HL-60 (cell line): Measurements from ENCODE around the gene TMEM250.

Experiments
- DNase-seq, 2 experiments: peaks; one replicate each; pipeline ENCODE4 v3.0.0-alpha.2; 2010 to 2020; ENCODE audit warnings: low read depth in 1 of 2, low spot score in 1 of 2
- H3K27ac ChIP-seq: fragments of 250-450 bp; sonication (Bioruptor Pico); replicated peaks from 2 replicates; pipeline ENCODE4 v1.5.1; 2020; ENCODE audit warnings: mild to moderate bottlenecking, moderate library complexity
- H3K27me3 ChIP-seq: fragments of 250-450 bp; sonication (Bioruptor Pico); 2 replicates; pipeline ENCODE4 v1.5.1; 2021; ENCODE audit warnings: mild to moderate bottlenecking, moderate library complexity; ENCODE audit not compliant: insufficient read depth, poor library complexity, severe bottlenecking
- H3K4me3 ChIP-seq: replicated peaks from 2 replicates; pipeline ENCODE4 v1.5.1; 2011; ENCODE audit warnings: mild to moderate bottlenecking, control low read depth, low read length; ENCODE audit not compliant: insufficient read depth
- CTCF ChIP-seq: IDR thresholded peaks from one replicate; pipeline ENCODE4 v1.5.1; 2011; ENCODE audit warnings: low read length, control low read depth, inconsistent platforms; ENCODE audit not compliant: insufficient read depth
- GABPA ChIP-seq: IDR thresholded peaks from 2 replicates; pipeline ENCODE4 v1.6.1; 2012; ENCODE audit warnings: low read depth
- POLR2AphosphoS5 ChIP-seq: IDR thresholded peaks from 2 replicates; pipeline ENCODE4 v1.6.1; 2012; ENCODE audit warnings: low read depth
- REST ChIP-seq: IDR thresholded peaks from 2 replicates; pipeline ENCODE4 v1.6.1; 2012; ENCODE audit warnings: low read depth; ENCODE audit not compliant: insufficient replicate concordance
- SPI1 ChIP-seq: IDR thresholded peaks from 2 replicates; pipeline ENCODE4 v1.6.1; 2012; ENCODE audit warnings: low read depth, mild to moderate bottlenecking, borderline replicate concordance

The TMEM250 gene

GRCh38 chr9:136119883-136120393 lies 1.3 kb upstream of the TMEM250 start:
- Histone ChIP-seq H3K27ac (peak overlapping the region; percentile 81), H3K4me3 (peak overlapping the region; percentile 74), H3K27me3 (no peaks in the 10 kb centered on the region)
- TF ChIP-seq SPI1, result no peak
- no peak for TF ChIP-seq POLR2AphosphoS5
- no peak for DNase-seq

GRCh38 chr9:136119061-136119882 lies 597 bp upstream of the TMEM250 start:
- TF ChIP-seq REST, result no peak
- TF ChIP-seq CTCF, result no peak
- no peak for TF ChIP-seq SPI1
- TF ChIP-seq POLR2AphosphoS5, result no peak
- TF ChIP-seq GABPA, result no peak
- H3K27me3 ChIP-seq, result no peaks in the 10 kb centered on the region
- H3K4me3 ChIP-seq, result peak overlapping the region; percentile 74
- H3K27ac ChIP-seq, result peak overlapping the region; percentile 81
- DNase-seq, result peak in 1 of 2 experiments; percentile 56

- no peaks in the 10 kb centered on the region for H3K27me3 ChIP-seq
- DNase-seq, result peak in 1 of 2 experiments; percentile 18
- peak overlapping the region; percentile 74 for H3K4me3 ChIP-seq
- TF ChIP-seq REST (no peak), SPI1 (no peak), GABPA (no peak), CTCF (no peak), POLR2AphosphoS5 (no peak; the same call in 1 of the 2 replicates)
- H3K27ac ChIP-seq, result peak overlapping the region; percentile 94
These were observed 757 bp downstream of the TMEM250 start for GRCh38 chr9:136117916-136118319.

GRCh38 chr9:136117291-136117915 lies 1.3 kb downstream of the TMEM250 start:
- Histone ChIP-seq H3K27ac (peak overlapping the region; percentile 94), H3K4me3 (peak overlapping the region; percentile 74), H3K27me3 (no peaks in the 10 kb centered on the region)
- TF ChIP-seq SPI1 (no peak), CTCF (no peak), GABPA (no peak), REST (no peak), POLR2AphosphoS5 (no peak)
- DNase-seq, result peak in 1 of 2 experiments; percentile 46
